ACC112 (cell line): Measurements from ENCODE around the gene ZNF407.

Source experiments
- H2AFZ ChIP-seq: fragments of 200-600 bp; sonication (generic); one replicate; pipeline ENCODE4 v1.6.0; 2017; ENCODE audit warnings: antibody characterized with exemption, low read length; ENCODE audit not compliant: unreplicated experiment
- H3K27ac ChIP-seq: fragments of 200-600 bp; sonication (generic); 2 replicates; pipeline ENCODE4 v1.5.1; 2014; ENCODE audit warnings: low read depth, mild to moderate bottlenecking, antibody characterized with exemption, low read length, moderate library complexity
- H3K27me3 ChIP-seq: fragments of 200-600 bp; sonication (generic); 2 replicates; pipeline ENCODE4 v1.6.1; 2014; ENCODE audit warnings: mild to moderate bottlenecking, antibody characterized with exemption, low read length, moderate library complexity, mixed read lengths; ENCODE audit not compliant: insufficient read depth
- H3K36me3 ChIP-seq: fragments of 200-600 bp; sonication (generic); 2 replicates; pipeline ENCODE4 v1.6.1; 2016; ENCODE audit warnings: mild to moderate bottlenecking, antibody characterized with exemption, low read length, moderate library complexity, mixed read lengths; ENCODE audit not compliant: insufficient read depth
- H3K4me1 ChIP-seq: fragments of 200-600 bp; sonication (generic); one replicate; pipeline ENCODE4 v1.6.1; 2016; ENCODE audit warnings: low read length, mixed read lengths; ENCODE audit not compliant: insufficient read depth, unreplicated experiment, control insufficient read depth
- H3K4me3 ChIP-seq: fragments of 200-600 bp; sonication (generic); 2 replicates; pipeline ENCODE4 v1.5.1; 2014; ENCODE audit warnings: mild to moderate bottlenecking, low read depth, low read length
- H3K79me2 ChIP-seq: fragments of 200-600 bp; sonication (generic); one replicate; pipeline ENCODE4 v1.6.0; 2016; ENCODE audit warnings: low read length; ENCODE audit not compliant: control insufficient read depth, unreplicated experiment, insufficient read depth

The ZNF407 gene

DNA sequence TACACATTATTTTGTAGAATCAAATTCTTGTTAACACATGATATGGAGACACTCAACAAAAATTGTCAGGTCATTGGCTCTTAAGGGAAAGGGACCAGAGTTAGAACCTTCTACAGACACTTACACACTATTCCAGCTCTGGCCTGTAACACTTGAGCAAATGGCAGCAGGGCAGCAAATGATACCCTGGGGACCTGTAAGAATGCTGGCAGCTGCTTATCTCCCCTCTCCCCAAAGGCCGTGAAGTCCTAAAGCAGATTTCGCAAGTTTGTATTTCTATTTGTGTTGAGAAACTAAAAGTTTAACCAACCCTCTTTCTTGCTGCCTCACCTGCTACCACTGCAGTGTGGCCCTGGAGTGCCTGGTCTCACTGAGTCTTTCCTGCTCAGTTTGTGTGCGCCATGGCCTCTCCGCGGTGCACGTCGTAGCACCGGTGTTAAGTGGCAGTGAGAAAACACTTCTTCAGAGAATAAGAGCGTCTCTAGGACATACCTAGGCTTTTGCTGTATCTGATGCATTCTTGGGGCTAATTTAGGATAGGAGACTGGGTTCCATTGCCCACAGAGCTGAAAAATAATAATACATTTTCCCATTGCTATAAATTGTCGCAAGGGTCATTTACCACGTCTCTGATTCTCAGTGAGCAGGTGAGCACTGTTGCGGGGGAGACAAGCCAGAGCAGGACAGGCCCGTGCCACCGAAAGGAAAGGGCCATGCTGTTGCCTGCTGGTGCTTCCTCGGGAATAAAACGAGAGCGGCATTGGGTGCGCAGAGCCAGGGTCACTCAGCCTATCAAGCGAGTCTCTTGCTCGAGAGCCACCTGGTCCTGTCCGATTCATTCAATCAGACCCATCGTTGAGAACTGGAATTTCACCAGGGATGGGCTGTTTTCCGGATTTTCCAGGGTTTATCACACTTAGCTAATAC, 406.4 kb downstream of the ZNF407 start:
- Histone ChIP-seq H2AFZ (no peak overlapping the region), H3K36me3 (no peaks in the 10 kb centered on the region), H3K79me2 (no peaks in the 10 kb centered on the region), H3K4me1 (peaks cover 9% of the 10 kb centered on the region), H3K4me3 (no peak overlapping the region), H3K27ac (no peak overlapping the region), H3K27me3 (no peaks in the 10 kb centered on the region)

DNA sequence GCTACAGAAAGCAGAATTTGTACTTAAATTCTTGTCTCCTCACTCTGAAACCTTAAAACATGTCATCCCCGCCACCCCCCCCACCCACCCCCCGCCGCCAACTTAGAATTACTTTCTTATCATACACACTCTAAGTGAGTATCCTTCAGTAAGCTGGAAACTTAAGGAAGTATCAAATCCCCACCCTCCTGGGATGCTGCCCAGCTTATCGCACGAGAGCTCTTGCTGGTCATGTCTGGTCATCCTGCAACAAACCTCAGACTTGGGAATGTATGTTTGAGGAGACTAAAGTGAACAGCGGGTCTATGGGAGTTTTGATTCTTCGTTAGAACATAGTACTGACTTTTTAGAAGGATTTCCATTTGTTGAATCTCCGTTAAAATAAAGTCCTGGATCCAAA, 408.0 kb downstream of the ZNF407 start:
- H3K4me3 ChIP-seq: no peak overlapping the region
- H2AFZ ChIP-seq: no peak overlapping the region
- H3K27me3 ChIP-seq: no peaks in the 10 kb centered on the region
- peaks cover 9% of the 10 kb centered on the region for H3K4me1 ChIP-seq
- no peaks in the 10 kb centered on the region for H3K36me3 ChIP-seq
- H3K27ac ChIP-seq: no peak overlapping the region
- no peaks in the 10 kb centered on the region for H3K79me2 ChIP-seq

GRCh38 chr18:75008186-75008585, 410.5 kb downstream of the ZNF407 start:
- no peak overlapping the region for H3K4me3 ChIP-seq
- no peak overlapping the region for H2AFZ ChIP-seq
- H3K79me2 ChIP-seq: no peaks in the 10 kb centered on the region
- peaks cover 8% of the 10 kb centered on the region for H3K4me1 ChIP-seq
- no peaks in the 10 kb centered on the region for H3K36me3 ChIP-seq
- H3K27me3 ChIP-seq: no peaks in the 10 kb centered on the region
- H3K27ac ChIP-seq: no peak overlapping the region

DNA sequence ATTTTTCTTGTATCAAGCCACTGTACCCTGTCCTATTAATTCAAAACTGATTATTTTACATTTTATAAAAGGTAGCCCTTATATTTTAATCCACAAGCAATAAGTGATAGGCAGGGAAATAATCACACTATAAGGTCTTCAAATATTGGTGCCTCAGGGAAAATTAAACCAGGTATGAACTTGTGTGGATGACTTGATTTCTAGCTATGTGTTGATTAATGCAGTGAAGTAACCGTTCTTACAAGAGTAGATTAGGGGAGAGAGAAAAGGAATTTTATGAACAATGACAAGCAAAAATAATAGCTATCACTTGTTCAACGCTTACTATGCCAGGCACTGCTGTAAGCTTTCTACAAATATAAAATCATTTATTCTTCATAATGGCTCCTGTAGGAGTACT, 411.6 kb downstream of the ZNF407 start:
- H3K4me1 ChIP-seq: peaks cover 2% of the 10 kb centered on the region
- H3K79me2 ChIP-seq: no peaks in the 10 kb centered on the region
- H3K27ac ChIP-seq: no peak overlapping the region
- no peaks in the 10 kb centered on the region for H3K36me3 ChIP-seq
- no peaks in the 10 kb centered on the region for H3K27me3 ChIP-seq
- H2AFZ ChIP-seq: no peak overlapping the region
- no peak overlapping the region for H3K4me3 ChIP-seq

DNA sequence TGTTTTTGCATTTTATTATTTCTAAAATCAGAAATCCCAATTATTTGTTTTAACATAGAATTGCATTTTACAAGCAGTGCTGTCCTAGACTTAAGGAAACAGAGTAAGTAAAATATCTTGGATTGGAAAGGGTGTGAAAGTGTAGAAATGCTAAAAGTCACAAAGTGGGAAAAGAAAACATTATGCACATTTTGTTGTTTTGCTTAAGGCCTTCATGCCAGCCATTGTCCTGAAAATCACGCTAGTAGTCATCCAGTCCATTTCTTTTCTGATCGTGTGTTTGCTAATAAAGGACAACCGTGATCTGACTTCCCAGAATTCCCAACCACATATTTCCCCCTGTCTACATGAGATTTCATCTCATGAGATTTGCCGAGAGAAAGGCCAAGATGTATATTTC, 412.2 kb downstream of the ZNF407 start:
- no peaks in the 10 kb centered on the region for H3K36me3 ChIP-seq
- H3K4me1 ChIP-seq: peaks cover 2% of the 10 kb centered on the region
- no peaks in the 10 kb centered on the region for H3K79me2 ChIP-seq
- no peak overlapping the region for H3K27ac ChIP-seq
- H3K27me3 ChIP-seq: no peaks in the 10 kb centered on the region
- no peak overlapping the region for H2AFZ ChIP-seq
- no peak overlapping the region for H3K4me3 ChIP-seq

- H3K4me3 ChIP-seq: no peak overlapping the region
- peaks cover 2% of the 10 kb centered on the region for H3K4me1 ChIP-seq
- no peaks in the 10 kb centered on the region for H3K79me2 ChIP-seq
- no peaks in the 10 kb centered on the region for H3K27me3 ChIP-seq
- H3K27ac ChIP-seq: no peak overlapping the region
- H3K36me3 ChIP-seq: no peaks in the 10 kb centered on the region
- no peak overlapping the region for H2AFZ ChIP-seq
These were observed 412.6 kb downstream of the ZNF407 start for GRCh38 chr18:75010278-75010677.

- Histone ChIP-seq H3K27ac (no peak overlapping the region), H3K79me2 (no peaks in the 10 kb centered on the region), H3K36me3 (no peaks in the 10 kb centered on the region), H2AFZ (no peak overlapping the region), H3K4me3 (no peak overlapping the region), H3K4me1 (peaks cover 2% of the 10 kb centered on the region), H3K27me3 (no peaks in the 10 kb centered on the region)
These were observed 413.0 kb downstream of the ZNF407 start for GRCh38 chr18:75010689-75011088.

DNA sequence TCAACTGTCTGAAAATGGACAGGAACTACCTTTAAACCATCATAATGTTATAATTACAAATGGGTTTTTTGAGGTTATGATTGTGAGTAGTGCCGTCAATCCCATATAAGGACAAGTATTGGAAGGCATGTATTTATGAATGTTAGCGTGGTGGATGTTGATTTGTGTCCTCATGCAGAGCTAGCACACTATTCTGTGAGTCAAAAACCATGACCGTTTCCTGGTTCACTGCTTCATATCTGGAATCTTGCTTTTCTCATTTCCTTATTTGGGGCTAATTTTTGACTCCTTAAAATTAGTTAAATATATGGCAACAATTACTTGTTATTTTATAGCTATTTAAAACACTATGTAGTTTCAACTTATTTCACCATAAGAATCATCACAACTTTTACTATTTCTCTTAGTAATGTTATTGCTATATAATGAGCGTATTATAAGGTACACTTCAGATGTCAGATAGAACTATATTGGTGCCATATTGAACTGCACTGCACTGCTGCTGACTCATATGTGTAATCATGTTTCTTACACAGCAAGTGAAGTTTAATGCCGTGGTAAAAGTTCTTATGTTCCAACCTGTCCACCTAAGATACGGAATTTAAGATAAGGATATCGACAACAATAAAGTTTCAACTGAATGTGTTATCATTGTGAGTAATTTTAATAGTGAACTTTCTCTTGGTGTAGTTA, 418.5 kb downstream of the ZNF407 start:
- H2AFZ ChIP-seq: no peak overlapping the region
- H3K4me1 ChIP-seq: no peaks in the 10 kb centered on the region
- no peak overlapping the region for H3K4me3 ChIP-seq
- H3K27ac ChIP-seq: no peak overlapping the region
- no peaks in the 10 kb centered on the region for H3K36me3 ChIP-seq
- no peaks in the 10 kb centered on the region for H3K79me2 ChIP-seq
- no peaks in the 10 kb centered on the region for H3K27me3 ChIP-seq

DNA sequence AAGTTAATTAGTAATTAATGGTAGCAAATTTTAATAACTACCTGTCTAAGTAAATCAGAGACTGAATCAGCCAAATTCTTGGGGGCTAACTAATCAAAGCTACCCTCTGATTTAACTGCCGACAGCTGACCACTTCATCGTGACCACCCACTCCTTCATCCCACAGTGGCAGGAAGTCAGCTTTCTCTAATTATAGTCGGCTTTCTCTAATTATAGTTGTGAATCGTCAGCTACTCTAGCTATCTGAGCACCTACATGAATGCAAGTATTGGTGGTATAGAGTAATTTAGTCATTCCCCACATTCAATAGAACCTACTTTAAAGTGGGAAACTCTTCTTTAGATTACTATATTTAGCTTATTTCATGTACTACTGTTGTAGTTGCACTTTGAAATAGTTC, 425.8 kb downstream of the ZNF407 start:
- no peak overlapping the region for H2AFZ ChIP-seq
- H3K79me2 ChIP-seq: no peaks in the 10 kb centered on the region
- no peaks in the 10 kb centered on the region for H3K36me3 ChIP-seq
- no peak overlapping the region for H3K27ac ChIP-seq
- no peak overlapping the region for H3K4me3 ChIP-seq
- H3K27me3 ChIP-seq: no peaks in the 10 kb centered on the region
- H3K4me1 ChIP-seq: no peaks in the 10 kb centered on the region

DNA sequence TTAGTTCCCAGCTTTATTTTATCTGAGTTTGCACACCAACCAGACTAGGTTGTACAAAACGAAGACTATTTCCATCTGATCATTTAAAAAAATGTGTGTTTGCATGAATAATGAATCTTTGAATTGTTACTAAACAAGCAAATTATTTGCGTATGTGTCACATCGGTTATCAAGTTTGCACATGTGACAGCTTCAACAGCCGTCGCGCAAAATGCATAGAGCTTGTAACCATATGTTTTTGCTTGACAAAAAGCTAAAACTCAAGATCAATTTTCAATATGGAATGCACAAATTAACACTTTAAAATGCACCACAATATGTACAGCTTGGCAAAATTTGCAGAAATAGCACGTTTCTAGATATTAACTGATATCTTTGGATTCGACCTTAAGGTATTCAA, 427.2 kb downstream of the ZNF407 start:
- Histone ChIP-seq H2AFZ (no peak overlapping the region), H3K27ac (no peak overlapping the region), H3K4me1 (no peaks in the 10 kb centered on the region), H3K79me2 (no peaks in the 10 kb centered on the region), H3K27me3 (no peaks in the 10 kb centered on the region), H3K4me3 (no peak overlapping the region), H3K36me3 (no peaks in the 10 kb centered on the region)

GRCh38 chr18:75025573-75025972, 427.9 kb downstream of the ZNF407 start:
- Histone ChIP-seq H3K4me1 (no peaks in the 10 kb centered on the region), H3K27ac (no peak overlapping the region), H3K4me3 (no peak overlapping the region), H3K27me3 (no peaks in the 10 kb centered on the region), H3K36me3 (no peaks in the 10 kb centered on the region), H3K79me2 (no peaks in the 10 kb centered on the region), H2AFZ (no peak overlapping the region)
